ENCODE measurements around the gene DENND2A.
"Not testable (repeated sequence)": the region's sequence is repeated elsewhere in the genome, so short reads cannot be mapped to it uniquely, and the experiment has no call there.

DENND2A gene

GRCh38 chr7:140568021-140568813, 72.4 kb downstream of the DENND2A start:
- H3K4me3 ChIP-seq (ENCODE audit: low read depth, low read length): no peak overlapping the region
- TF ChIP-seq CTCF (IDR thresholded peaks at IDR 0.05; ENCODE audit: control insufficient read depth, extremely low read depth, insufficient read depth): no peak
- no peak for DNase-seq (ENCODE audit: low read depth)

GRCh38 chr7:140566186-140566585, 74.4 kb downstream of the DENND2A start:
- not testable (repeated sequence) for H3K4me3 ChIP-seq (ENCODE audit: low read depth, low read length); DNase-seq (ENCODE audit: low read depth)

GRCh38 chr7:140565761-140566160, 74.9 kb downstream of the DENND2A start:
- H3K4me3 ChIP-seq (ENCODE audit: low read depth, low read length); DNase-seq (ENCODE audit: low read depth): not testable (repeated sequence)

- DNase-seq (ENCODE audit: low read depth): no peak
- no peak for TF ChIP-seq CTCF (IDR thresholded peaks at IDR 0.05; ENCODE audit: control insufficient read depth, extremely low read depth, insufficient read depth)
- H3K4me3 ChIP-seq (ENCODE audit: low read depth, low read length): no peak overlapping the region
Measured at GRCh38 chr7:140564643-140565042, 76.0 kb downstream of the DENND2A start.

GRCh38 chr7:140562926-140563481, 77.6 kb downstream of the DENND2A start:
- no peak overlapping the region for H3K4me3 ChIP-seq (ENCODE audit: low read depth, low read length)
- no peak for DNase-seq (ENCODE audit: low read depth)
- TF ChIP-seq CTCF (IDR thresholded peaks at IDR 0.05; ENCODE audit: control insufficient read depth, extremely low read depth, insufficient read depth): no peak

GRCh38 chr7:140559410-140559809, 81.2 kb downstream of the DENND2A start:
- no peak overlapping the region for H3K4me3 ChIP-seq (ENCODE audit: low read depth, low read length)
- TF ChIP-seq CTCF (IDR thresholded peaks at IDR 0.05; ENCODE audit: control insufficient read depth, extremely low read depth, insufficient read depth): no peak
- DNase-seq (ENCODE audit: low read depth): no peak

- no peak overlapping the region for H3K4me3 ChIP-seq (ENCODE audit: low read depth, low read length)
- no peak for DNase-seq (ENCODE audit: low read depth)
- TF ChIP-seq CTCF (IDR thresholded peaks at IDR 0.05; ENCODE audit: control insufficient read depth, extremely low read depth, insufficient read depth): no peak
Measured at GRCh38 chr7:140557809-140558518, 82.6 kb downstream of the DENND2A start.

Measured in LNCaP clone FGC (cell line).